A549 (cell line): ENCODE results near the gene RGP1.

Source experiments
- POLR2A ChIP-seq: IDR thresholded peaks from 2 replicates; pipeline ENCODE4 v1.6.1; 2012; ENCODE audit warnings: mild to moderate bottlenecking, low read length
- TF ChIP-seq, protein P1 (sequence below): fragments of 150-350 bp; IDR thresholded peaks from 2 replicates; pipeline ENCODE4 v1.6.1; 2014; ENCODE audit warnings: low read depth, mild to moderate bottlenecking, low read length

DNA sequence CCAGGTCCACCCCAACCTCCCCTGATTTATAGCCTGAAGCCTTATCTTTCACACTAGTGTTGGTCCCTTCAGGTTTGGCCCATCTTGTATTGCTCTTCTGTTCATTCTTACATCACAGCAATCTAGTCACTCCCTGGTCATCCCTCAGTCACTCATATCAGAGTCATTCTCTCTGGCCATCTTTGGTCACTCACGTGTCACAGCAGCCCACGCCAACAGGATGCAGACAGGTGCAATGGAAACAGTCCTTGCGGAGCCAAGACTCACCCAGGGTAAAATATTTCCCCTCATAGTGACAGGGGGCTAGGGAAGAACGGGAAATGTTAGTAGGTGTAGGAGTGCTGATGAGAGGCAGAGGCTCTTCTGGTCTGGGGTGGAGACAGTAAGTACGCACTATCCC lies 4.4 kb downstream of the RGP1 start:
- TF ChIP-seq POLR2A = no peak
- TF ChIP-seq, protein P1, sequence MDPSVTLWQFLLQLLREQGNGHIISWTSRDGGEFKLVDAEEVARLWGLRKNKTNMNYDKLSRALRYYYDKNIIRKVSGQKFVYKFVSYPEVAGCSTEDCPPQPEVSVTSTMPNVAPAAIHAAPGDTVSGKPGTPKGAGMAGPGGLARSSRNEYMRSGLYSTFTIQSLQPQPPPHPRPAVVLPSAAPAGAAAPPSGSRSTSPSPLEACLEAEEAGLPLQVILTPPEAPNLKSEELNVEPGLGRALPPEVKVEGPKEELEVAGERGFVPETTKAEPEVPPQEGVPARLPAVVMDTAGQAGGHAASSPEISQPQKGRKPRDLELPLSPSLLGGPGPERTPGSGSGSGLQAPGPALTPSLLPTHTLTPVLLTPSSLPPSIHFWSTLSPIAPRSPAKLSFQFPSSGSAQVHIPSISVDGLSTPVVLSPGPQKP = no peak
